Progenitor cell of endocrine pancreas (in vitro differentiated cells): ENCODE results near the gene RETREG1. TPM values are rescaled to one million over a fixed set of nuclear protein-coding genes. Genes with fewer than 3 reads are reported as not detected.
A peak's percentile ranks its signal among the peaks of the same experiment; 100 is the strongest.

Source experiments
- DNase-seq: peaks from one replicate; pipeline ENCODE4 v3.0.0; 2021; ENCODE audit warnings: low spot score; ENCODE audit not compliant: unreplicated experiment
- H3K27ac Mint-ChIP-seq: 2 replicates; pipeline ENCODE4 v1.8.0; 2021; ENCODE audit warnings: mild to moderate bottlenecking, moderate library complexity, mixed read lengths
- H3K27me3 Mint-ChIP-seq: 2 replicates; pipeline ENCODE4 v1.8.0; 2021; ENCODE audit warnings: mixed read lengths
- H3K36me3 Mint-ChIP-seq: 2 replicates; pipeline ENCODE4 v1.8.0; 2022; ENCODE audit warnings: mixed read lengths; ENCODE audit not compliant: insufficient read depth
- H3K4me1 Mint-ChIP-seq: 2 replicates; pipeline ENCODE4 v1.8.0; 2021; ENCODE audit warnings: low read depth, mixed read lengths
- H3K4me3 Mint-ChIP-seq: 2 replicates; pipeline ENCODE4 v1.8.0; 2021; ENCODE audit warnings: low read depth, mild to moderate bottlenecking, moderate library complexity, mixed read lengths
- H3K9me3 Mint-ChIP-seq: 2 replicates; pipeline ENCODE4 v1.8.0; 2021; ENCODE audit warnings: low read depth, mixed read lengths
- long read RNA-seq: library from polyadenylated mRNA; unstranded; transcript quantifications from one replicate; pipeline ENCODE4 v2.0.0, GENCODE V29; 2020
- total RNA-seq: library from RNA; stranded (reverse); gene quantifications from 2 replicates; pipeline ENCODE4 v1.2.1, GENCODE V29; 2021
- TF ChIP-seq, protein P1 (sequence below): fragments of 200-600 bp; sonication (generic); IDR thresholded peaks from one replicate; pipeline ENCODE4 v1.5.0; 2021; ENCODE audit warnings: antibody characterized with exemption, mild to moderate bottlenecking; ENCODE audit not compliant: unreplicated experiment

Gene RETREG1, protein sequence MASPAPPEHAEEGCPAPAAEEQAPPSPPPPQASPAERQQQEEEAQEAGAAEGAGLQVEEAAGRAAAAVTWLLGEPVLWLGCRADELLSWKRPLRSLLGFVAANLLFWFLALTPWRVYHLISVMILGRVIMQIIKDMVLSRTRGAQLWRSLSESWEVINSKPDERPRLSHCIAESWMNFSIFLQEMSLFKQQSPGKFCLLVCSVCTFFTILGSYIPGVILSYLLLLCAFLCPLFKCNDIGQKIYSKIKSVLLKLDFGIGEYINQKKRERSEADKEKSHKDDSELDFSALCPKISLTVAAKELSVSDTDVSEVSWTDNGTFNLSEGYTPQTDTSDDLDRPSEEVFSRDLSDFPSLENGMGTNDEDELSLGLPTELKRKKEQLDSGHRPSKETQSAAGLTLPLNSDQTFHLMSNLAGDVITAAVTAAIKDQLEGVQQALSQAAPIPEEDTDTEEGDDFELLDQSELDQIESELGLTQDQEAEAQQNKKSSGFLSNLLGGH
- 7.4 and 8.0 TPM in 2 replicates for total RNA-seq
- long read RNA-seq, partial matches to known transcripts = 0 of 1 reads
- long read RNA-seq, other reads (novel, unspliced or antisense) = 0 of 1 reads

DNA sequence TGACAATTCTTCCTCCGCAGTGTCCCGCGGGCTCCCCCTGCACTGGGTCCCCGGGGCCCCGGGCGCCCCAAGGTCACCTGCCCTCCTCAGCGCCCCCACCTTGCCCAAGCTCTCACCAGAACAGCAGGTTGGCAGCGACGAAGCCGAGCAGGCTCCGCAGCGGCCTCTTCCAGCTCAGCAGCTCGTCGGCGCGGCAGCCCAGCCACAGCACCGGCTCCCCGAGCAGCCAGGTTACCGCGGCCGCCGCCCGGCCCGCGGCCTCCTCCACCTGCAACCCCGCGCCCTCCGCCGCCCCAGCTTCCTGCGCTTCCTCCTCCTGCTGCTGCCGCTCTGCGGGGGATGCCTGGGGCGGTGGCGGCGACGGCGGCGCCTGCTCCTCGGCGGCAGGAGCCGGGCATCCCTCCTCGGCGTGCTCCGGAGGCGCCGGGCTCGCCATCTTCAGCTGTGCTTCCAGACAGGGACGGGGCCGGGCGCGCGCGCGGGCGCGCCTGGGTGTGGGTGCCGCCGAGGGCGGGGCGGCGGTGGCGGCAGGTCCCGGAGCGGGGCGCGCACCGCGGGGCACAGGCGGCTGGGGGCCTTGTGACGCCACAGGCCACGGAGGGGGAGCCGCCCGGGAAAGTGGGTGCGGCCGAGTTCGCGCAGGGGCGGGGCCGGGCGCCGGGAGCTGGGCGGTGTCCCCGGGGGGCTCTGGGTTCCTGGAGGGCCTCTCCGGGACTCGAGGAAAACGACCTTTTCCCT is at the start of gene RETREG1:
RETREG1 (minus strand) TSS at position 462 of the 738 bp plus-strand sequence; CDS start at position 436, 26 bp downstream.
- Mint-ChIP-seq H3K36me3 (no peaks in the 10 kb centered on the region), H3K27ac (peak within 1 kb of the TSS; percentile 91), H3K4me1 (peaks cover 11% of the 10 kb centered on the region), H3K27me3 (peaks cover 30% of the 10 kb centered on the region), H3K9me3 (no peaks in the 10 kb centered on the region), H3K4me3 (peak within 1 kb of the TSS; percentile 92)
- TF ChIP-seq, protein P1, sequence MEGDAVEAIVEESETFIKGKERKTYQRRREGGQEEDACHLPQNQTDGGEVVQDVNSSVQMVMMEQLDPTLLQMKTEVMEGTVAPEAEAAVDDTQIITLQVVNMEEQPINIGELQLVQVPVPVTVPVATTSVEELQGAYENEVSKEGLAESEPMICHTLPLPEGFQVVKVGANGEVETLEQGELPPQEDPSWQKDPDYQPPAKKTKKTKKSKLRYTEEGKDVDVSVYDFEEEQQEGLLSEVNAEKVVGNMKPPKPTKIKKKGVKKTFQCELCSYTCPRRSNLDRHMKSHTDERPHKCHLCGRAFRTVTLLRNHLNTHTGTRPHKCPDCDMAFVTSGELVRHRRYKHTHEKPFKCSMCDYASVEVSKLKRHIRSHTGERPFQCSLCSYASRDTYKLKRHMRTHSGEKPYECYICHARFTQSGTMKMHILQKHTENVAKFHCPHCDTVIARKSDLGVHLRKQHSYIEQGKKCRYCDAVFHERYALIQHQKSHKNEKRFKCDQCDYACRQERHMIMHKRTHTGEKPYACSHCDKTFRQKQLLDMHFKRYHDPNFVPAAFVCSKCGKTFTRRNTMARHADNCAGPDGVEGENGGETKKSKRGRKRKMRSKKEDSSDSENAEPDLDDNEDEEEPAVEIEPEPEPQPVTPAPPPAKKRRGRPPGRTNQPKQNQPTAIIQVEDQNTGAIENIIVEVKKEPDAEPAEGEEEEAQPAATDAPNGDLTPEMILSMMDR = no peak
- peak; percentile 59 for DNase-seq

DNA sequence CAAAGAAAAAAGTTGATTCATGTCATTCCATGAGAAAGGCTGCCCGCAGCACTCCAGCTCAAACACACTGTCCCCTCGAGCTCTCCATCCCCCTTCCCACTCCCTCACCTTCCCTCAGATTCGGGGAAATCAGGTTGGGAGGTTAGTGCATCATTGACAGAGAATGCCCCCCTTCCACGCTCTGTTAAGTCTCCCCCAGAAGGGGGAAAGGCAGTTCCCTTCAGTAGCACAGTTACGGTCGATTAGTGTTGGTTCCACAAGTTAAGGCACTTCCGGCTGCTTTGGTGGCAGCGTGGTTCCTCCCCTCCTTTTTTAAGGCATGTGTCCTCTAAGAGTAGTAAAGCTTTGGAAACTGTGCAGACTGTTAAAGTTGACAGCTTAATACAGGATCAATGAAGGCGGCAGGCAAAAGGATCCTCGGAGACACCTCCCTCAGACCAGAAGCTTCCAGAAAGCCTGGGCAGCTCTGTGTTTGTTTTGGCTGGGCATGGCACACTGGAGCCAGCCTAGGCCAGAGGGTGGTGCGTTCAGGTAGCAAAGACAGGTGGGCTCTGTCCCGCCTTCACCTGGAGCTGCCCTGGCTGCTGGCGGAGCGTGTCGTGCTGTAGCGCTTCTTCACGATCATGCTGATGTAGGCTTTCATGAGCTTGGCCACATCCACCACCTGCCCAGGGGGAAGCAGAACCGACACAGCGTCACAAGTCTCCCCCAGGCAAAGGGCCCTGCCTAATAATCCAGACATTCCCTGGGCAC is 49.5 kb upstream of the RETREG1 start:
- H3K4me3 Mint-ChIP-seq = no peak overlapping the region
- no peak for DNase-seq
- no peaks in the 10 kb centered on the region for H3K9me3 Mint-ChIP-seq
- TF ChIP-seq, protein P1 = no peak
- H3K27ac Mint-ChIP-seq = no peak overlapping the region
- H3K36me3 Mint-ChIP-seq = peaks cover 27% of the 10 kb centered on the region
- H3K27me3 Mint-ChIP-seq = no peaks in the 10 kb centered on the region
- H3K4me1 Mint-ChIP-seq = no peaks in the 10 kb centered on the region

DNA sequence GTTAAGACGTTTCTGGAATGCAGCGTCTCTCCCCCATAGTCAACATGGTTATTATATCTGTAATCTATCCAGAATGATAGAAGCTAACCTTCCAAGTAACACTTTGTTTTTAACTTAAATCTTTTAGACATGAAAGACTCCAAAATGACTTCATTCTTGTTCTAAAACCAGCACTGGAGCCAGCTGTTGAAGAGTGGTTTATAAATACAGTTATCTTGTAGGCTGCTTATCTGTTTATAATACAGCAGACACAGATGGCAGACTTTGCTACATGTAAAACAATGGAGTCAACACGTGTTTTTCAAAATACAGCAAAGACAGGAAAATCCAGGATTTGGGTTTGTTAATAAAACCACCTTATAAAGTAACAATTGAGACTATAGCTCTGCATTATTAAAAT is 48.8 kb upstream of the RETREG1 start:
- TF ChIP-seq, protein P1 = no peak
- no peak overlapping the region for H3K27ac Mint-ChIP-seq
- H3K36me3 Mint-ChIP-seq = peaks cover 23% of the 10 kb centered on the region
- no peaks in the 10 kb centered on the region for H3K4me1 Mint-ChIP-seq
- no peak overlapping the region for H3K4me3 Mint-ChIP-seq
- H3K27me3 Mint-ChIP-seq = no peaks in the 10 kb centered on the region
- no peaks in the 10 kb centered on the region for H3K9me3 Mint-ChIP-seq
- no peak for DNase-seq

DNA sequence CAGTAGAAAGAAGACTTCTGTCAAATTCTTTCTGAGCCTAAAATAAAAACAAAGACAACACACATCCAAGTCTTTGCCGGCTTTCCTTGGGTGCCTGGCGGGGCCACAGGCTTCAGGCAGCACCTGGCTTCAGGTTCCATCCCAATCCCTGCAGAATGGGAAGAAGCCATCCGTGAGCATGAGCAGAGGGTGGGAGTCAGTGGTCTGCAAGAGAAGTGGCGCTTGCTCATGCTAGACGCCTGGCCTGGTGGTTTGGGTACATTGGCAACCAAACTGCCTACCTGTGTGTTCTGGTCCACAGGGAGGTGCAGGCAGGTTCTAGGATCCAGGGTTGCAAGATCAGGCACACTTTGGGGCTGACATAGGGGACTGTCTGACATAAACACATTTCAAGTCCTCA is 47.6 kb upstream of the RETREG1 start:
- Mint-ChIP-seq H3K4me1 (no peaks in the 10 kb centered on the region), H3K9me3 (no peaks in the 10 kb centered on the region), H3K27ac (no peak overlapping the region), H3K36me3 (peaks cover 21% of the 10 kb centered on the region), H3K4me3 (no peak overlapping the region), H3K27me3 (no peaks in the 10 kb centered on the region)
- TF ChIP-seq, protein P1 = no peak
- DNase-seq = no peak

DNA sequence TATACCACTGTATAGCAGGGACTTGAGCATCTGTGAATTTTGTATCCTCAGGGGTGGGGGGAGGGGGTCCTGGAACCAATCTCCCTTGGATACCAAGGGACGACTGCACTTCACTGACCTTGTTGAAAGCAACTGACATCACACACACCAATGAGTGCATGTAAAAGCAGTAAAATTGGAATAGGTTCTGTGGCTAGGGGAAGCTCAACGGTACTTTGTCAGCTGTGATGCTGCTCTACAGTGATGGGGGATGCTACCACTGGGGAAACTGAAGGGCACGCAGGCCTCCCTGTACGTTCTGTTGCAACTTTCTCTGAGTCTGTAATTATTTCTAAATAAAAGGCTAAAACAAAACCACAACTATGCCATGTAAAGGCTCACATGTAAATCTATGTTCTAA is 47.0 kb upstream of the RETREG1 start:
- TF ChIP-seq, protein P1 = no peak
- Mint-ChIP-seq H3K27me3 (no peaks in the 10 kb centered on the region), H3K4me1 (no peaks in the 10 kb centered on the region), H3K27ac (no peak overlapping the region), H3K4me3 (no peak overlapping the region), H3K36me3 (peaks cover 20% of the 10 kb centered on the region), H3K9me3 (no peaks in the 10 kb centered on the region)
- no peak for DNase-seq
